DMS 273 (cell line): Measurements from ENCODE around the gene TPGS2.
A peak's percentile ranks its signal among the peaks of the same experiment; 100 is the strongest.
"Not testable (repeated sequence)": the region's sequence is repeated elsewhere in the genome, so short reads cannot be mapped to it uniquely, and the experiment has no call there.

Experiments
- DNase-seq: peaks from one replicate; lab custom pipeline; 2025; ENCODE audit not compliant: unreplicated experiment; lab: John Stamatoyannopoulos, UW

TPGS2 gene

GRCh38 chr18:36828630-36829361 is at the start of gene TPGS2, which contains the start of gene KIAA1328:
Gene TPGS2, minus strand, starts transcription at chr18:36829002. Its CDS starts 235 bp downstream, at chr18:36828767.
Gene KIAA1328, plus strand, starts transcription at chr18:36829127. Its CDS starts 12 bp downstream, at chr18:36829139.
- peak; percentile 96 for DNase-seq

GRCh38 chr18:36873826-36874225 is 45.0 kb upstream of the TPGS2 start:
- not testable (repeated sequence) for DNase-seq

GRCh38 chr18:36872329-36872728 is 43.5 kb upstream of the TPGS2 start:
- DNase-seq, result no peak

GRCh38 chr18:36871801-36872200 is 43.0 kb upstream of the TPGS2 start:
- DNase-seq, result no peak

- no peak for DNase-seq
Observed at GRCh38 chr18:36867056-36867455, 38.3 kb upstream of the TPGS2 start.

- no peak for DNase-seq
Observed at GRCh38 chr18:36862182-36862581, 33.4 kb upstream of the TPGS2 start.

GRCh38 chr18:36856815-36857214 is 28.0 kb upstream of the TPGS2 start:
- no peak for DNase-seq

- peak; percentile 3 for DNase-seq
Observed at GRCh38 chr18:36851202-36851590, 22.4 kb upstream of the TPGS2 start.

GRCh38 chr18:36850527-36851201 is 21.9 kb upstream of the TPGS2 start:
- DNase-seq, result no peak

- DNase-seq, result no peak
Observed at GRCh38 chr18:36849288-36850006, 20.6 kb upstream of the TPGS2 start.

GRCh38 chr18:36848609-36849008 is 19.8 kb upstream of the TPGS2 start:
- no peak for DNase-seq

- no peak for DNase-seq
Observed at GRCh38 chr18:36843784-36844183, 15.0 kb upstream of the TPGS2 start.

- no peak for DNase-seq
Observed at GRCh38 chr18:36843199-36843598, 14.4 kb upstream of the TPGS2 start.

- DNase-seq, result no peak
Observed at GRCh38 chr18:36839835-36840234, 11.0 kb upstream of the TPGS2 start.

GRCh38 chr18:36835927-36836326 is 7.1 kb upstream of the TPGS2 start:
- DNase-seq, result no peak

GRCh38 chr18:36833120-36833519 is 4.3 kb upstream of the TPGS2 start:
- no peak for DNase-seq

GRCh38 chr18:36831139-36831538 is 2.3 kb upstream of the TPGS2 start:
- no peak for DNase-seq

- DNase-seq, result no peak
Observed at GRCh38 chr18:36830158-36830495, 1.3 kb upstream of the TPGS2 start.

GRCh38 chr18:36829362-36830157 is 758 bp upstream of the TPGS2 start:
- peak; percentile 55 for DNase-seq

- DNase-seq, result peak; percentile 68
Observed at GRCh38 chr18:36828157-36828629, 609 bp downstream of the TPGS2 start.

- no peak for DNase-seq
Observed at GRCh38 chr18:36826556-36826955, 2.2 kb downstream of the TPGS2 start.
